GM12878 (cell line): Measurements from ENCODE around the gene DENND1A. TPM values are rescaled to one million over a fixed set of nuclear protein-coding genes. Genes with fewer than 3 reads are reported as not detected.
A peak's percentile ranks its signal among the peaks of the same experiment; 100 is the strongest.
"Not testable (repeated sequence)": the region's sequence is repeated elsewhere in the genome, so short reads cannot be mapped to it uniquely, and the experiment has no call there.

Experiments used
- ATAC-seq: fragments of 200-7000 bp; cut with Tn5 transposase; 3 replicates; pipeline ENCODE4 v1.9.1; 2020; ENCODE audit warnings: mild to moderate bottlenecking, moderate library complexity
- BruUV-seq: library from RNA; stranded (reverse); fragments of 400-500 nt; replicated peaks from 2 replicates; lab custom pipeline; 2021; lab: Mats Ljungman, UMichigan
- CTCF ChIA-PET: fragments of 300-600 bp; sonication (Branson Sonifier 250); formaldehyde crosslinking; extraction: SDS; loops from one replicate; lab custom pipeline; 2021; ENCODE audit warnings: inconsistent platforms; lab: Yijun Ruan, JAX
- POLR2A ChIA-PET: fragments of 350-600 bp; formaldehyde crosslinking; extraction: SDS; loops from one replicate; lab custom pipeline; 2021; ENCODE audit warnings: inconsistent platforms; lab: Charles Lee
- RAD21 ChIA-PET: fragments of 300-600 bp; sonication (Branson Sonifier 250); formaldehyde crosslinking; loops from one replicate; lab custom pipeline; 2023; ENCODE audit warnings: antibody characterized with exemption; ENCODE audit not compliant: unreplicated experiment; lab: Charles Lee
- SMC1A ChIA-PET: fragments of 300-600 bp; sonication (Branson Sonifier 250); formaldehyde crosslinking; loops from one replicate; lab custom pipeline; 2023; ENCODE audit not compliant: unreplicated experiment, uncharacterized antibody; lab: Charles Lee
- DNase-seq: peaks from one replicate; pipeline ENCODE4 v3.0.0-alpha.2; 2011; ENCODE audit warnings: low read depth, low spot score
- FAIRE-seq: peaks from 3 replicates; lab custom pipeline; 2011; peaks lifted over from hg19 to GRCh38; lab: Jason Lieb, UNC
- H2AFZ ChIP-seq: 2 replicates; pipeline ENCODE4 v1.6.0; 2011; ENCODE audit warnings: low read depth, low read length, control low read depth; ENCODE audit not compliant: control insufficient read depth
- H3K27ac ChIP-seq: 2 replicates; pipeline ENCODE4 v1.5.1; 2011; ENCODE audit warnings: control low read depth; ENCODE audit not compliant: control insufficient read depth, insufficient read depth
- H3K27me3 ChIP-seq, 2 experiments: replicated peaks in 1 of 2; 2 replicates each; pipeline versions ENCODE4 v1.6.0 to v1.6.1; 2011; ENCODE audit warnings: low read length in 1 of 2; ENCODE audit not compliant: control insufficient read depth in 2 of 2, insufficient read depth in 2 of 2
- H3K36me3 ChIP-seq, 2 experiments: 2 replicates each; pipeline ENCODE4 v1.5.1; 2011; ENCODE audit warnings: low read length in 1 of 2; ENCODE audit not compliant: control insufficient read depth in 2 of 2, insufficient read depth in 2 of 2
- H3K4me1 ChIP-seq: 2 replicates; pipeline ENCODE4 v1.6.1; 2011; ENCODE audit warnings: mild to moderate bottlenecking, low read length, moderate library complexity, mixed read lengths; ENCODE audit not compliant: control insufficient read depth, insufficient read depth
- H3K4me2 ChIP-seq: 2 replicates; pipeline ENCODE4 v1.6.0; 2011; ENCODE audit warnings: control low read depth; ENCODE audit not compliant: control insufficient read depth, insufficient read depth
- H3K4me3 ChIP-seq: fragments of 200-600 bp; sonication (generic); 2 replicates; pipeline ENCODE4 v1.5.1; 2016
- H3K79me2 ChIP-seq: 2 replicates; pipeline ENCODE4 v1.6.0; 2011; ENCODE audit warnings: low read length; ENCODE audit not compliant: control insufficient read depth, insufficient read depth
- H3K9ac ChIP-seq: 2 replicates; pipeline ENCODE4 v1.8.0; 2011; ENCODE audit warnings: low read length, control low read depth, mixed read lengths; ENCODE audit not compliant: control insufficient read depth, insufficient read depth
- H3K9me3 ChIP-seq: replicated peaks from 3 replicates; pipeline ENCODE4 v1.5.1; 2011; ENCODE audit warnings: mild to moderate bottlenecking, low read length; ENCODE audit not compliant: control insufficient read depth, insufficient read depth
- H4K20me1 ChIP-seq: 2 replicates; pipeline ENCODE4 v1.6.0; 2011; ENCODE audit not compliant: control insufficient read depth, insufficient read depth
- ATF2 ChIP-seq: IDR thresholded peaks from 2 replicates; pipeline ENCODE4 v1.6.1; 2012; ENCODE audit warnings: low read length, inconsistent platforms
- CREB1 ChIP-seq: IDR thresholded peaks from 2 replicates; pipeline ENCODE4 v1.6.1; 2012; ENCODE audit warnings: low read depth, mild to moderate bottlenecking, inconsistent platforms
- CTCF ChIP-seq, 3 experiments: IDR thresholded peaks in 2 of 3; conservative IDR thresholded peaks in 1 of 3; 2 replicates each; pipeline ENCODE4 v1.5.1; 2011; ENCODE audit warnings: low read depth in 3 of 3, low read length in 3 of 3, mild to moderate bottlenecking in 3 of 3, control low read depth in 2 of 3, moderate library complexity in 2 of 3, inconsistent platforms in 1 of 3, mixed read lengths in 1 of 3; ENCODE audit not compliant: control insufficient read depth in 2 of 3, insufficient read depth in 1 of 3; ENCODE audit errors: extremely low read depth in 1 of 3
- SIN3A ChIP-seq: IDR thresholded peaks from 2 replicates; pipeline ENCODE4 v1.6.1; 2012; ENCODE audit warnings: low read depth, low read length, improper control_type of control experiment
- WGBS: methylation state at CpG from one replicate; pipeline ENCODE4 v1.1.6; 2016; ENCODE audit warnings: low lambda C conversion rate; ENCODE audit not compliant: insufficient replicate concordance, insufficient coverage; ENCODE audit errors: missing lambda C conversion rate; 5-methylcytosine and 5-hydroxymethylcytosine counted together
- in situ Hi-C: fragments of 300-500 bp; cut with MboI; formaldehyde crosslinking; loops from 9 replicates; pipeline ENCODE4 v1.14.3; 2018; ENCODE audit warnings: mixed read lengths
- intact Hi-C: fragments of 100-400 bp; cut with micrococcal nuclease; formaldehyde crosslinking; loops from one replicate; pipeline ENCODE4 v1.14.2; 2022; ENCODE audit not compliant: unreplicated experiment
- polyA plus RNA-seq, 11 experiments: library from polyadenylated mRNA; depleted of rRNA in 4 of 11; unstranded in 6 of 11; stranded (reverse) in 5 of 11; fragments of >200 nt; fragmentation: Nextera tagmentation in 4 of 11; fragmentation: Illumina TruSeq in 1 of 11; extraction: Ambion mirVana in 4 of 11; extraction: Trizol in 1 of 11; gene quantifications; 1 replicate in 1 of 11; 2 replicates in 10 of 11; pipeline versions ENCODE4 v1.2.1 to v1.2.3, GENCODE V29; 2011 to 2016; ENCODE audit warnings: inconsistent platforms in 2 of 11, missing spikeins in 2 of 11, low read depth in 1 of 11
- total RNA-seq, 4 experiments: library from RNA; depleted of rRNA in 3 of 4; stranded (reverse); fragments of >200 nt in 3 of 4; fragmentation: Illumina TruSeq in 1 of 4; extraction: Trizol in 1 of 4; gene quantifications; 2 replicates each; pipeline versions ENCODE4 v1.2.1 to v1.2.3, GENCODE V29; 2013 to 2021

The DENND1A gene
- total and polyA plus RNA-seq, 10 of the 15 experiments (the other 5 are each of a cell fraction or from before 2014, with no cell fraction given) = 14.1 to 48.6 (median 35.2) TPM

- H3K27me3 ChIP-seq = no peaks in the 10 kb centered on the region
- in situ Hi-C loops = no loop called here
- ChIA-PET CTCF (interaction anchor here (0.6 to 1.8 kb wide), 5 partner anchors 27 to 1119 kb away, joined by 3 to 4 read pairs (median 3); no protein-coding TSS in a partner anchor), POLR2A (no interaction called here), RAD21 (no interaction called here), SMC1A (interaction anchor here (0.6 to 1.4 kb wide), 3 partner anchors 40 to 641 kb away, joined by 3 read pairs; no protein-coding TSS in a partner anchor)
- H4K20me1 ChIP-seq = peaks cover 2% of the 10 kb centered on the region; the same call in 1 of the 2 replicates
- H3K9me3 ChIP-seq = no peaks in the 10 kb centered on the region
- TF ChIP-seq SIN3A (no peak), ATF2 (no peak), CTCF (IDR thresholded peaks at IDR 0.05 in 2 of 3, conservative IDR thresholded peaks at IDR 0.05 in 1 of 3; ENCODE audit: control insufficient read depth in 2 of 3, extremely low read depth in 1 of 3, insufficient read depth in 1 of 3, low read depth in 3 of 3, low read length in 3 of 3) (peak; percentile 29 to 49 (median 45); a peak in 5 of 6 replicates), CREB1 (no peak)
- BruUV-seq = no TSS peak
- peak; percentile 62 for ATAC-seq
- no peak overlapping the region for H3K9ac ChIP-seq
- H3K4me3 ChIP-seq = no peak overlapping the region
- H3K4me2 ChIP-seq = no peak overlapping the region
- no peak overlapping the region for H3K27ac ChIP-seq
- FAIRE-seq = no peak
- DNase-seq = no peak
- intact Hi-C loops = loop anchor here (10.0 kb wide), 1 partner anchor 565 kb away; no protein-coding TSS in a partner anchor
- H3K4me1 ChIP-seq = no peaks in the 10 kb centered on the region
- WGBS = 81% methylated on average over 11 of the region's 11 CpGs
- H2AFZ ChIP-seq = no peak overlapping the region
- H3K79me2 ChIP-seq = no peaks in the 10 kb centered on the region
- peaks cover 0 to 6% of the 10 kb centered on the region in 2 experiments; a peak in 2 of 4 replicates for H3K36me3 ChIP-seq
Observed at GRCh38 chr9:123399803-123400378, 530.0 kb downstream of the DENND1A start.

- RAD21 ChIA-PET = interaction anchor here (0.9 kb wide), 1 partner anchor 59 kb away, joined by 5 read pairs; no protein-coding TSS in a partner anchor
- not testable (repeated sequence) for BruUV-seq
- CTCF ChIA-PET = interaction anchor here (1.5 to 1.8 kb wide), 3 partner anchors 13 to 44 kb away, joined by 3 to 4 read pairs (median 3); no protein-coding TSS in a partner anchor
Observed at GRCh38 chr9:123398938-123399337, 531.0 kb downstream of the DENND1A start.

More at GRCh38 chr9:123398938-123399337, 531.0 kb downstream of the DENND1A start:
- FAIRE-seq, H3K4me3 ChIP-seq, H3K36me3 ChIP-seq, H3K9me3 ChIP-seq, H3K9ac ChIP-seq, H3K27ac ChIP-seq, H3K4me1 ChIP-seq, H2AFZ ChIP-seq, DNase-seq, POLR2A ChIA-PET, in situ Hi-C loops, H3K4me2 ChIP-seq, H4K20me1 ChIP-seq, ATAC-seq, H3K79me2 ChIP-seq, SMC1A ChIA-PET, H3K27me3 ChIP-seq, intact Hi-C loops: not testable (repeated sequence)
- 95% methylated on average over 14 of the region's 14 CpGs for WGBS
